Retinal pigment epithelial cell (primary cell): ENCODE data around the gene POLD4.
"Not testable (repeated sequence)": the region's sequence is repeated elsewhere in the genome, so short reads cannot be mapped to it uniquely, and the experiment has no call there.

Experiments used
- DNase-seq: peaks from one replicate; pipeline ENCODE4 v3.0.0-alpha.2; 2010; ENCODE audit warnings: low read depth
- H3K4me3 ChIP-seq: 2 replicates; pipeline ENCODE4 v1.5.1; 2011; ENCODE audit warnings: mild to moderate bottlenecking, low read length, control low read depth, moderate library complexity
- CTCF ChIP-seq: conservative IDR thresholded peaks from 2 replicates; pipeline ENCODE4 v1.5.1; 2011; ENCODE audit warnings: low read depth, low read length, control low read depth, inconsistent platforms

The POLD4 gene

GRCh38 chr11:67353317-67354074, at the start of gene POLD4:
Gene POLD4, minus strand, starts transcription at chr11:67353546. Its CDS starts 147 bp downstream, at chr11:67353399.
- peak within 1 kb of the TSS; percentile 83 for H3K4me3 ChIP-seq
- no peak for TF ChIP-seq CTCF

GRCh38 chr11:67403085-67403484, 49.7 kb upstream of the POLD4 start:
- not testable (repeated sequence) for DNase-seq, H3K4me3 ChIP-seq

More at GRCh38 chr11:67353317-67354074, at the start of gene POLD4:
- peak; percentile 73 for DNase-seq

- not testable (repeated sequence) for DNase-seq
Observed at GRCh38 chr11:67402192-67402839, 49.0 kb upstream of the POLD4 start.

GRCh38 chr11:67401495-67402191, 48.3 kb upstream of the POLD4 start, which contains the start of gene PPP1CA:
Gene PPP1CA, minus strand, starts transcription at chr11:67401858. Its CDS starts 76 bp downstream, at chr11:67401782.
- no peak for DNase-seq
- no peak for TF ChIP-seq CTCF
- H3K4me3 ChIP-seq, result peak within 1 kb of the TSS; percentile 85

More at GRCh38 chr11:67402192-67402839, 49.0 kb upstream of the POLD4 start:
- peak overlapping the region; percentile 13 for H3K4me3 ChIP-seq

- H3K4me3 ChIP-seq, result peak overlapping the region; percentile 85
- DNase-seq, result no peak
- TF ChIP-seq CTCF, result no peak
Observed at GRCh38 chr11:67400942-67401494, 47.7 kb upstream of the POLD4 start.

GRCh38 chr11:67400251-67400941, 47.0 kb upstream of the POLD4 start:
- TF ChIP-seq CTCF, result no peak
- DNase-seq, result no peak
- H3K4me3 ChIP-seq, result peak overlapping the region; percentile 85

- DNase-seq, result no peak
- TF ChIP-seq CTCF, result no peak
- no peak overlapping the region for H3K4me3 ChIP-seq
Observed at GRCh38 chr11:67398661-67399563, 45.6 kb upstream of the POLD4 start.
